HG03342 (cell line): ENCODE data around the gene SSC4D.

Experiments used
- ATAC-seq: cut with Tn5 transposase; IDR thresholded peaks from one replicate; pipeline ENCODE4 v1.9.1; 2021; ENCODE audit warnings: mild to moderate bottlenecking, moderate library complexity; ENCODE audit not compliant: unreplicated experiment

SSC4D gene

GRCh38 chr7:76356115-76356514, 53.4 kb downstream of the SSC4D start:
- ATAC-seq: no peak

GRCh38 chr7:76354981-76355730, 54.3 kb downstream of the SSC4D start:
- ATAC-seq: no peak

GRCh38 chr7:76354516-76354915, 55.0 kb downstream of the SSC4D start:
- no peak for ATAC-seq

- ATAC-seq: no peak
These were observed 55.8 kb downstream of the SSC4D start for GRCh38 chr7:76353744-76354143.

- ATAC-seq: no peak
These were observed 57.3 kb downstream of the SSC4D start for GRCh38 chr7:76352193-76352592.

GRCh38 chr7:76351372-76351771, 58.1 kb downstream of the SSC4D start:
- ATAC-seq: no peak

- ATAC-seq: no peak
These were observed 60.1 kb downstream of the SSC4D start for GRCh38 chr7:76349313-76349885.

GRCh38 chr7:76347710-76348109, 61.8 kb downstream of the SSC4D start:
- ATAC-seq: no peak

GRCh38 chr7:76346778-76347177, 62.7 kb downstream of the SSC4D start:
- no peak for ATAC-seq

GRCh38 chr7:76346097-76346496, 63.4 kb downstream of the SSC4D start:
- ATAC-seq: no peak

- ATAC-seq: no peak
These were observed 65.6 kb downstream of the SSC4D start for GRCh38 chr7:76343931-76344321.

- ATAC-seq: no peak
These were observed 66.1 kb downstream of the SSC4D start for GRCh38 chr7:76343294-76343930.

- ATAC-seq: no peak
These were observed 67.3 kb downstream of the SSC4D start for GRCh38 chr7:76342222-76342621.

GRCh38 chr7:76340617-76341131, 68.8 kb downstream of the SSC4D start:
- no peak for ATAC-seq
